ENCODE measurements around the gene OBSCN. TPM values are rescaled to one million over a fixed set of nuclear protein-coding genes. Genes with fewer than 3 reads are reported as not detected.

OBSCN gene
- total RNA-seq, 2 donors from 2014 or later, result 14.5 to 34.9 TPM

GRCh38 chr1:228411548-228412430, 203.9 kb downstream of the OBSCN start:
- 77 to 82% methylated on average over 5 to 9 of the region's 9 CpGs for WGBS, 2 donors
- ATAC-seq (no peak), DNase-seq (no peak)
- intact Hi-C loops (cut with DNase I), result no loop called here
- H3K36me3 ChIP-seq (replicated peaks in 1 of 2; ENCODE audit: insufficient read depth in 1 of 2, low read depth in 2 of 2), result no peaks in the 10 kb centered on the region
- peaks cover 0 to 8% of the 10 kb centered on the region in 2 donors for H3K27me3 ChIP-seq
- TF ChIP-seq POLR2A (IDR thresholded peaks at IDR 0.05) (no peak), CTCF (IDR thresholded peaks at IDR 0.05) (no peak)
- no peak overlapping the region for H3K4me3 ChIP-seq
- no peak overlapping the region for H3K27ac ChIP-seq
- peaks cover 19% of the 10 kb centered on the region for H3K4me1 ChIP-seq
- no peaks in the 10 kb centered on the region for H3K9me3 ChIP-seq

- Histone ChIP-seq H3K36me3 (replicated peaks in 1 of 2; ENCODE audit: insufficient read depth in 1 of 2, low read depth in 2 of 2) (no peaks in the 10 kb centered on the region), H3K9me3 (no peaks in the 10 kb centered on the region), H3K27ac (no peak overlapping the region), H3K4me1 (peaks cover 24% of the 10 kb centered on the region), H3K27me3 (peaks cover 0 to 12% of the 10 kb centered on the region in 2 donors), H3K4me3 (no peak overlapping the region)
- WGBS, 2 donors, result 77 to 86% methylated on average over 10 of the region's 10 CpGs
- TF ChIP-seq POLR2A (IDR thresholded peaks at IDR 0.05) (no peak), CTCF (IDR thresholded peaks at IDR 0.05) (no peak)
- no peak for DNase-seq
- no peak for ATAC-seq
- intact Hi-C loops (cut with DNase I), result no loop called here
Measured at GRCh38 chr1:228413241-228414010, 205.6 kb downstream of the OBSCN start.

- no peak overlapping the region for H3K27ac ChIP-seq
- intact Hi-C loops (cut with DNase I), result no loop called here
Measured at GRCh38 chr1:228414511-228415211, 206.8 kb downstream of the OBSCN start.

GRCh38 chr1:228415221-228415620, 207.4 kb downstream of the OBSCN start:
- TF ChIP-seq POLR2A (IDR thresholded peaks at IDR 0.05), result no peak
- TF ChIP-seq CTCF (IDR thresholded peaks at IDR 0.05), result no peak
- intact Hi-C loops (cut with DNase I), result no loop called here
- H3K9me3 ChIP-seq, result no peaks in the 10 kb centered on the region
- no peak overlapping the region for H3K4me3 ChIP-seq
- WGBS, 2 donors, result 58 to 61% methylated on average over 7 of the region's 7 CpGs
- no peaks in the 10 kb centered on the region for H3K36me3 ChIP-seq (replicated peaks in 1 of 2; ENCODE audit: insufficient read depth in 1 of 2, low read depth in 2 of 2)
- ATAC-seq, result no peak
- DNase-seq, result no peak
- peaks cover 0 to 12% of the 10 kb centered on the region in 2 donors for H3K27me3 ChIP-seq
- no peak overlapping the region for H3K27ac ChIP-seq
- H3K4me1 ChIP-seq, result peaks cover 24% of the 10 kb centered on the region

More at GRCh38 chr1:228414511-228415211, 206.8 kb downstream of the OBSCN start:
- Histone ChIP-seq H3K27me3 (peaks cover 0 to 12% of the 10 kb centered on the region in 2 donors), H3K4me1 (peaks cover 24% of the 10 kb centered on the region), H3K9me3 (no peaks in the 10 kb centered on the region), H3K36me3 (replicated peaks in 1 of 2; ENCODE audit: insufficient read depth in 1 of 2, low read depth in 2 of 2) (no peaks in the 10 kb centered on the region), H3K4me3 (no peak overlapping the region)
- WGBS, 2 donors, result 73 to 75% methylated on average over 11 to 25 of the region's 25 CpGs
- DNase-seq, result no peak
- ATAC-seq, result no peak
- TF ChIP-seq CTCF (IDR thresholded peaks at IDR 0.05) (no peak), POLR2A (IDR thresholded peaks at IDR 0.05) (no peak)
